ENCODE data around the gene COL12A1. TPM values are rescaled to one million over a fixed set of nuclear protein-coding genes. Genes with fewer than 3 reads are reported as not detected.

The COL12A1 gene
- total RNA-seq, 4 donors from 2014 or later, result 136 to 423 (median 275) TPM

DNA sequence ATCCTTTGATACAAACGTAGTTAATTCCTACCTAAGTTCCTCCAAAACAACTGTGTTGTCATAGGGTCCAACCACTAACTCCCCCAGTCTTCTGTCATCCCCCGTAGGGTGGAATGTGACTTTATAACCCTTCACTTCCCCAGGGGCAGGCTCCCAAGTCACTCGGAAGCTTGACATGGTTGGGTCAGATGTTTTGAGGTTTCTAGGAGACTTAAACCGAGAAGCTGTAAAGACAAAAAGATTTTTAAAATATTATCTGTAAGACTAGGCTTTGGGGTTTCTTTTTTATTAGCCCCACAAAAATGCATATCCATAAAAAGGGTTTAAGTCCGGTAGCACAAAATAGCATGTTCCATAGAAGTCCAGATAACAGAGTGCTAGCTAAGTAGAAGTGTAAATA lies 50.2 kb downstream of the COL12A1 start:
- peak overlapping the region; percentile 28 to 39 for H3K27ac ChIP-seq

GRCh38 chr6:75154973-75155372 lies 50.9 kb downstream of the COL12A1 start:
- DNase-seq, result no peak
- no peaks in the 10 kb centered on the region for H3K36me3 ChIP-seq
- no peak overlapping the region for H3K4me3 ChIP-seq
- intact Hi-C loops (cut with DNase I; ENCODE audit: low total_unique reads), result no loop called here
- no peaks in the 10 kb centered on the region for H3K27me3 ChIP-seq
- H3K27ac ChIP-seq, result peak overlapping the region; percentile 28 to 39
- H3K4me1 ChIP-seq, result peaks cover 0 to 6% of the 10 kb centered on the region in 2 donors
- H3K9me3 ChIP-seq, result no peaks in the 10 kb centered on the region
- TF ChIP-seq CTCF (IDR thresholded peaks at IDR 0.05), result no peak
- TF ChIP-seq POLR2A (IDR thresholded peaks at IDR 0.05), result no peak

More for the DNA sequence above, 50.2 kb downstream of the COL12A1 start:
- H3K9me3 ChIP-seq, result no peaks in the 10 kb centered on the region
- H3K27me3 ChIP-seq, result no peaks in the 10 kb centered on the region
- DNase-seq, result no peak
- intact Hi-C loops (cut with DNase I; ENCODE audit: low total_unique reads), result no loop called here
- H3K36me3 ChIP-seq, result no peaks in the 10 kb centered on the region
- H3K4me1 ChIP-seq, result peaks cover 0 to 6% of the 10 kb centered on the region in 2 donors
- TF ChIP-seq CTCF (IDR thresholded peaks at IDR 0.05), result no peak
- TF ChIP-seq POLR2A (IDR thresholded peaks at IDR 0.05), result no peak
- H3K4me3 ChIP-seq, result no peak overlapping the region

DNA sequence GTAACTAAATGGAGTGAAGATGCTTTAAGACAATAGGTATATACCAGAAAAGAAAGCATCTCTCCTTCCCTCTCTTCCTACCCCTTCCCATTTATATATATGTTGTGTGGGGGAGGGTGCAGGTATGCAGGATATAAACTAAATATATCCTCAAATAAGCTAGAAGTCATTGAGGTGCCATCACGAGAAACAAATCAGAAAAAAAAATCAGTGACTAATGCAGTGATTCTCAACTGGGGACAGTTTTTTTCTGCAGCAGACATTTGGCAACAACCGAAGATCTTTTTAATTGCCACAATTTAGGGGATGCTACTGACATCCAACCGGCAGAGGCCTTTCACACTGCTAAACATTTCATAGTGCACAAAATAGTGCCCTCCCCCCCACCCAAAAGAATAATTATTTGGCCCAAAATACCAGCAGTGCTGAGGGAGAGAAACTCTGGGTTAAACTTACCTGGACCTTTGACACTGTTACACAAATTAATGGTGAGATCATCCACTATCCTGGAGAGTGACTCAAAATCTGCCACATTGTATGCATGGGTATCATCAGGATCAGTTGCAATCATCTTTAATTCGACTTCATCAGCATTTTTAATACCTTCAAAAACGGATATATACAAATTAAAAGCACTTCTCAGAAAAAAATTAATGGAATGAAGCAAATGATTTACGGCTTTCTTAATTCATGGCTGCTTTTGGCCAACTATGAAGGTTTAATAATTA lies 55.0 kb downstream of the COL12A1 start:
- no peak for DNase-seq
- Histone ChIP-seq H3K4me1 (peaks cover 0 to 6% of the 10 kb centered on the region in 2 donors), H3K9me3 (no peaks in the 10 kb centered on the region), H3K36me3 (no peaks in the 10 kb centered on the region), H3K4me3 (no peak overlapping the region), H3K27me3 (no peaks in the 10 kb centered on the region), H3K27ac (peak overlapping the region; percentile 8 to 62)
- TF ChIP-seq POLR2A (IDR thresholded peaks at IDR 0.05) (no peak), CTCF (IDR thresholded peaks at IDR 0.05) (no peak)
- intact Hi-C loops (cut with DNase I; ENCODE audit: low total_unique reads), result no loop called here

DNA sequence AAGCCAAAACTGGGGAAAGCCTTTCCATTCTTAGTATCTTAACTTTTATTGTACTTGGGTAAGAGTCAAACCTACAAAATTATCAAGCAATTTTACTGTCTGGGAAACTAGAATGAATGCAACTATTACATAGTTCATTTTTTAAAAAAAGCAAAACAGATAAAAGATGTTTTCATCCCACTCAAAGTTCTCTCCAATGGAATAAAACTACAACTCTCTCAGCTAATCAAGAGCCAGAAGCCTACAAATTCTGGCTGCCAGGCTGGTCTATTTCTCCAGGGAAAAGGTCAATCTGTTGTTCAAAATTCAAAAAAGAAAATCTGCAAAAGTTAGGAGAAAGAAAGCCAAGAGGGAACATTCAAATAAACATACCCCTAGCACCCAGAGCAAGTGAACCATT lies 56.2 kb downstream of the COL12A1 start:
- Histone ChIP-seq H3K9me3 (no peaks in the 10 kb centered on the region), H3K27me3 (no peaks in the 10 kb centered on the region), H3K4me1 (no peaks in the 10 kb centered on the region), H3K36me3 (no peaks in the 10 kb centered on the region), H3K27ac (peak overlapping the region; percentile 52 to 62), H3K4me3 (no peak overlapping the region)
- DNase-seq, result no peak
- intact Hi-C loops (cut with DNase I; ENCODE audit: low total_unique reads), result no loop called here
- TF ChIP-seq CTCF (IDR thresholded peaks at IDR 0.05) (no peak), POLR2A (IDR thresholded peaks at IDR 0.05) (no peak)

DNA sequence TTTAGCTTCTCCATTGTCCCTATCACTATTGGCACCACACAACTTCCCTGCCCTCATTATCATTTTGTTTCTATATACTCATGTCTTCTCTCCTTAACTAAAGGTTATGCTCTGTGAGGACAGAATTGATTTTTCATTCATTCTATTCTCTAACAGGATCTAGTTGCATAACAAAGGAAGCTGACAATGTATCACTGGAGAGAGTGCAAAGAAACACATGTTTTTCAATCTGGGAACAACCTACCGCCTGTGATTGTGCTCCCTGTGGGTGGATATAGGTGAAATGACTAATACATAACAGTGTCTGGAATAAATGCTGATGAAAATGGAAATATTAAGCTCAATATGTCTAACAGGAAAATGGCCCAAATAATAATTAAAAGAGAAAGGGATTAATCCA lies 56.6 kb downstream of the COL12A1 start:
- Histone ChIP-seq H3K36me3 (no peaks in the 10 kb centered on the region), H3K4me1 (no peaks in the 10 kb centered on the region), H3K4me3 (no peak overlapping the region), H3K9me3 (no peaks in the 10 kb centered on the region), H3K27me3 (no peaks in the 10 kb centered on the region), H3K27ac (peak overlapping the region; percentile 11 to 62)
- intact Hi-C loops (cut with DNase I; ENCODE audit: low total_unique reads), result no loop called here
- DNase-seq, result no peak
- no peak for TF ChIP-seq POLR2A (IDR thresholded peaks at IDR 0.05)
- no peak for TF ChIP-seq CTCF (IDR thresholded peaks at IDR 0.05)
